Measurements from ENCODE around the gene JAK1.

- TF ChIP-seq EZH2 (IDR thresholded peaks at IDR 0.05; ENCODE audit: insufficient read depth, poor library complexity, severe bottlenecking) (no peak), EZH2phosphoT487 (IDR thresholded peaks at IDR 0.05; ENCODE audit: insufficient read depth, low read depth) (no peak)
These were observed 102.1 kb downstream of the JAK1 start for GRCh38 chr1:64864018-64864940.

Data from GM23248 (cell line).